ENCODE measurements around the gene RRP8.
A peak's percentile ranks its signal among the peaks of the same experiment; 100 is the strongest.

Gene RRP8

GRCh38 chr11:6603287-6604080, at the start of gene RRP8, which contains the start of gene ILK:
RRP8 (minus strand) TSS chr11:6603616; CDS start chr11:6603502, 114 bp downstream.
ILK (plus strand) TSS chr11:6603774; CDS start chr11:6604272, 498 bp downstream.
- H3K4me3 ChIP-seq (replicated peaks in 1 of 2; ENCODE audit: low read depth in 2 of 2, low read length in 2 of 2): peak within 1 kb of the TSS; percentile 88 to 97
- TF ChIP-seq CTCF (IDR thresholded peaks at IDR 0.05; ENCODE audit: low read depth, low read length): peak; percentile 18
- peak; percentile 90 to 93 for DNase-seq (ENCODE audit: low read depth in 2 of 2)

GRCh38 chr11:6653097-6653496, 49.7 kb upstream of the RRP8 start:
- DNase-seq (ENCODE audit: low read depth in 2 of 2): no peak
- no peak for TF ChIP-seq CTCF (IDR thresholded peaks at IDR 0.05; ENCODE audit: low read depth, low read length)
- no peak overlapping the region for H3K4me3 ChIP-seq (replicated peaks in 1 of 2; ENCODE audit: low read depth in 2 of 2, low read length in 2 of 2)

- H3K4me3 ChIP-seq (replicated peaks in 1 of 2; ENCODE audit: low read depth in 2 of 2, low read length in 2 of 2): no peak overlapping the region
- DNase-seq (ENCODE audit: low read depth in 2 of 2): no peak
- TF ChIP-seq CTCF (IDR thresholded peaks at IDR 0.05; ENCODE audit: low read depth, low read length): no peak
These were observed 48.8 kb upstream of the RRP8 start for GRCh38 chr11:6652182-6652581.

- H3K4me3 ChIP-seq (replicated peaks in 1 of 2; ENCODE audit: low read depth in 2 of 2, low read length in 2 of 2): no peak overlapping the region
- peak in 1 of 2 donors; percentile 51 for DNase-seq (ENCODE audit: low read depth in 2 of 2)
- TF ChIP-seq CTCF (IDR thresholded peaks at IDR 0.05; ENCODE audit: low read depth, low read length): no peak
These were observed 47.6 kb upstream of the RRP8 start for GRCh38 chr11:6650980-6651379.

GRCh38 chr11:6650104-6650503, 46.7 kb upstream of the RRP8 start:
- H3K4me3 ChIP-seq (replicated peaks in 1 of 2; ENCODE audit: low read depth in 2 of 2, low read length in 2 of 2): no peak overlapping the region
- TF ChIP-seq CTCF (IDR thresholded peaks at IDR 0.05; ENCODE audit: low read depth, low read length): no peak
- no peak for DNase-seq (ENCODE audit: low read depth in 2 of 2)

- no peak overlapping the region for H3K4me3 ChIP-seq (replicated peaks in 1 of 2; ENCODE audit: low read depth in 2 of 2, low read length in 2 of 2)
- DNase-seq (ENCODE audit: low read depth in 2 of 2): no peak
- no peak for TF ChIP-seq CTCF (IDR thresholded peaks at IDR 0.05; ENCODE audit: low read depth, low read length)
These were observed 45.1 kb upstream of the RRP8 start for GRCh38 chr11:6648501-6648900.

Data from cardiac fibroblast (primary cell).